GM19452 (cell line): ENCODE data around the gene SLC9A5.
A peak's percentile ranks its signal among the peaks of the same experiment; 100 is the strongest.

Experiments used
- ATAC-seq: cut with Tn5 transposase; IDR thresholded peaks from one replicate; pipeline ENCODE4 v1.9.1; 2021; ENCODE audit not compliant: unreplicated experiment

Gene SLC9A5

GRCh38 chr16:67238278-67238575, 10.6 kb upstream of the SLC9A5 start:
- ATAC-seq: no peak

- ATAC-seq: no peak
Observed at GRCh38 chr16:67238806-67239470, 9.8 kb upstream of the SLC9A5 start.

DNA sequence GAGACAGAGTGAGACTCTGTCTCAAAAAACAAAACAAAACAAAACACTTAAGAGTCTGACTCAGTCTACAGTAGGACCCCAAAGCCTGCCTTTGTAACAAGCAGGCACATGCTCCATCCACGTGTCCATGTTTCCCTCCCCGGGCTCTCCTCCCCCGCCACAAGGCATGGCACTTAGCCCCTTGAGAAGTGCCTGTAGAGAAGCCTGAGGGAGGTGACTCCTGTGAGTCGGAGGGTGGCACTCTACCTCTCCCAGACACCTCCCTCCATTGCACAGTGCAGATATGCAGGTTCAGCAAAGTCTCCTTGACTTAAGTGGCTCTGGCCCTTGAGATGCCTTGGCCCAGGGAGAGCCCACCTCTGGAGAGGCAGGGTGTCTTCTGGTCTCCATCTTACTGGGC, 8.3 kb upstream of the SLC9A5 start:
- ATAC-seq: no peak

DNA sequence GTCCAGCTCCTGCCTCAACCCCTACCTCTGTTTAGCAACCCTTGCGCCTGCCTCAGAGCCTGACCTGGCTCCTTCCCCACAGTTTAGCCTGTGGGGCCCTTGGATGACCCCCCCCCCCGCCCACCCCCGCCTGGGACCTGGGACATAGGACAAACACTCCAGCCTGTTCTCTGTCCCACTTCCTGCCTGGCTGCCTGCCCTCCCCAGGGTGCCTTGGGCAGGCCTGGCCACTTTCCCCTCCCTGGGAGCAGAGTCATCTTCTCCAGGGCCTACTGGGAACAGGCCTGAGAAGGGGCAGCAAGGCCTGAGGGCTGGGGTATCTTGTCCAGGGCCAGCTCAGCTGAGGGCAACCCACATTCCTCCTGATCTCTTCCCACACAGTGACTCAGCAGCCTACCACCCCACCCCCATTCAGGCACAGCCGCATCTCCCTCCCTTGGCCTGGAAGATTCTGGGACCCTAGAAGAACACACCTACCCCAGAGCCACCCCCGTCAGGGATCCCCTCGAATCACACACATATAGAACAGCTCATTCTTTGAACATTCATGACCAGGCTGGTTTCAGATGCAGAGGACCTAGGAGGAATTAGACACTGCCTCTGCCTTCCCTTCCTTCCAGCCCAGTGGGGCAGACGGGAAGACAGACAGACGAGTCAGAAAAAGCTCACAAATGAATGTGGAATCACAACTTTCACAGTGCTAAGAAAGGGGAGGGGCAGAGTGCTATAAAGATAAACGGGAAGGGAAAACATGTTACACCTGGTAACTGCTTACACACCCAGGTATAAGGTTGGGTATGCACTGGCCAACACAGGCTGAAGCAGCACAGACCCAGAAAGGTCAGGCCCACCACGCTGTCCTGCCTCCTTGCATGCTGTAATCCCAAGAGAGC, 7.5 kb upstream of the SLC9A5 start:
- no peak for ATAC-seq

GRCh38 chr16:67242138-67242730, 6.5 kb upstream of the SLC9A5 start:
- no peak for ATAC-seq

DNA sequence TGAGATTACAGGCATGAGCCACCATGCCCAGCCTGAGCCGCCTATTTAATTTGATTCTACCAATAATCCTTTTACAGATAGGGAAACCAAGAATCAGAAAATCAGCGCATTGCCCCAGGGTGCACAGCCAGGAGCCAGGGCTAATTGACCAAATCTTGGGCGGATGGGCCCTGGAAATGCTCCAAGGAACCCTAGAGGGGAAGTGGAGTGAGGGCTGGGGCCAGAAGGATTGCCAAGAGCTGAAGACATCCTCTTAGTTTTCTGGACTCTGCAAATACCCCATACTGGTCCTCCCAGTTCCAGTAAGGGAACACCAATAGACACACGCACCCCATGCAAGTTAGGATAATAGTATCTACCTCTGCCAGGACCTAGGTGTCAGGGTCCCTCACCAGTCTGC, 5.3 kb upstream of the SLC9A5 start:
- no peak for ATAC-seq

GRCh38 chr16:67244387-67245185, 4.2 kb upstream of the SLC9A5 start:
- ATAC-seq: peak; percentile 57

GRCh38 chr16:67245186-67245585, 3.6 kb upstream of the SLC9A5 start:
- no peak for ATAC-seq

GRCh38 chr16:67245674-67246080, 3.1 kb upstream of the SLC9A5 start:
- ATAC-seq: no peak

DNA sequence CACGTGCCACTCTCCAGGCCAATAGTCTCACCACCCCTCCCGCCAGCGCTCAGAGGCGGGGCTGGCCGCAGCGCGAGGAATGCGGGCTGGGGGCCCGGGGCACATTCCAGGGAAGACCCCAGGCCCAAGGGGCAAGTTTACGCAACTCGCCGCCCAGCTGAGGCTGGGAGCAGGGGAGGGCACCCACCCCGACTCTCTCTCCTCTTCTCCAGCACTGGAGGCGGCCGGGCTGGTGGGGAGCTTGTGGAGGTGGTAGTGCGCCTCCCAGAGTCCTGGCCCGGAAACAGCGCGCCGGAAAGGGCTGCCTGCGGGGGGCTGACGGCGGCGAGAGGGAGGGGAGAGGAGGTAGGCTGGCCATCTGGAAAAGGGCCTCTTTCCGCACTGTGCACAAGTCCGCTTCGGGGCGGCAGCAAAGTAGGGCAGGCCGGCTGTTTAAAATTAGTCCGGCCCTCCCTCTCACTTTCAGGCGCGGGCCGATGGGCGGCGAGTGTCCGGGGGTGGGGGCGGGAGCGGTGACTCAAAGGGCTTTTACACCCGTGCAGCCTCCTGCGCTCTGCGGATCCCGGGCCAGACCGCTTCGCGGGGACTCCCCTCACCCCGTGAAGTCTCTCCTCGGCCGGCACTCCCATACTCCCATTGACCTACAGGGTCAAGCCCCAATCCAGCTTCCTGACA, 2.6 kb upstream of the SLC9A5 start:
- no peak for ATAC-seq

GRCh38 chr16:67246756-67247191, 2.0 kb upstream of the SLC9A5 start:
- ATAC-seq: no peak

DNA sequence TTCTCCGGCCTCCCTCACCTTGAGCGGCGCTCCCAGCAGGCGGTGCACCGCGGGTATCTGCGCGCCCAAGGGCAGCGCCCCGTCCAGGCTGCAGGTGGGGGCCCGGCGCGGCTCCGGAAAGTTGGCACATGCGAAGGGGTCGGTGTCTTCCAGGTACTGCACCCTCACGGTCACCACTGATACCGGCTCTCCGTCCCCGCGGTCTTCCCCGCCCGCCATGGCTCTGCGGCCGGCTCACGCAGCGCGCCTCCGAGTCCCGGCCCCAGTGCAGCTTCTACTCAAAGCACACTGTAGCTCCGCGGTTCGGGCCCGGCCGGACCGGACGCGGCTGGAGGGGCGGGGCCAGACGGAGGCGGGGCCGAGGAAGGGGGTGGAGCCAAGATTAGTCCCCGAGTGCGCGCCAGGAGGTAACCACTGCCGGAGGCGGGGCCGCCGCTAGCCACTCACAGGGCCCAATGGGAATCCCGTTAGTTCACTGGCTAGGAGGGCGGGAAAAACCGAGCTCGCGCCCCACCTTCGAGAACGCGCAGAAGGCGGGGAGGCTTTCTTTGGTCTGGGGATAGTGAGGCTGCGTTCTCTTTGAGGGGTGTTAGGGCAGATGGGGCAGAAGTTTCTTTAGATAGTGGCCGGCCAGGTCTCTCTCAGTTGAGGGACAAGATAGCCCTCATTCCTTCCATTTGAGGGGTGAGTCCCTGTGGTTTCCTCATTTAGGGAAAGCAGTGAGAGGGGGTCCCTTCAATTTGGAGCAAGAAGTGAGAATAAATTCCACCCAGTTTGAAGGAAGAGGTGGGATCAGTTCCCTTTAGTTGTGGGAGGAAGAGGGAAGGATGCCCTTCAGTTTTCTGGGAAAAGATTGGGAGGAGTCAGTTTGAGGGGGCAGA, 1.3 kb upstream of the SLC9A5 start, which contains the start of gene FHOD1:
TSS of gene FHOD1 (minus strand) at position 290 of the 881 bp plus-strand sequence. CDS start at position 219, 71 bp downstream.
- ATAC-seq: peak; percentile 54

GRCh38 chr16:67248073-67248400, 742 bp upstream of the SLC9A5 start:
- ATAC-seq: no peak

DNA sequence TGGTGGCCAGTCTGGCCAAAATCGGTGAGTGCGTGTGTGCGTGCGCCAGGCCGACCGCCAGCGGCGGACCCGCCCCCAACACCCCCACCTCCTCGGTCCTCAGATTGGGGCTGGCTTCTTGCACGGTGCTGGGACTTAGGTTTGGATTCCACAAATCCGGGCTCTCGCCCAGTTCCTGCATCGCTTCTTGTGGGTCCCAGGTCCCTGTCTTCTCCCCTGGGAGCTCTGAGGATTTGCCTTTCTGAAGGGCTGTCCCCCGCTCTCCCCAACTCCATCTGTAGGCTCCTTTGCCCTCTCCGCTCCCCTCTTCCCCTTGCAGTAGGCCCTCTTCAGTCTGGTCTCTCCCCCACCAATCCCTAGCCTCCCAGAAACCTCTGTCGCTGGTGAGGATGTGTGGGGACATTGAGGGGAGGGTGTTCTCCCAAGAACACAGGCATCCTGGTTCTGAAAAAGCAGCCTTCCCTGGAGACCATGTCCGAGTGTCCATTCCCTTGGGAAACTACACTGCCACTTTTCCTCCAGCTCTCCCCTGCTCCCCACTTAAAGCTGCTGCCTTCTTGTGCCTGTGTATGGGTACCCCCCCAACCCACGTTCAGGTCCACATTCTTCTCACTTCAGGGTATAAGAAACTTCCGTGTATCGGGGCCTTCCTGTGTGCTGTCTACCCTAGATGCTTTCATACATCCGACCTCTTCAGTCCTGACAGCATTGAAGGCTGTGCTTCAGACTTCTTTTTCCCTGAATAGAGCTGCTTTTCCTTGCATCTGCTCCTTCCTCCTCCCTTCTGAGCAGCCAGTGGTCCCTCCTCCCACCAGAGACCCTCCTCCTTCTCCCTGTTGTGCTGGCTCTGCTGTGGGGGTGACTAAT, 632 bp downstream of the SLC9A5 start:
- no peak for ATAC-seq

GRCh38 chr16:67250045-67250327, 1.2 kb downstream of the SLC9A5 start:
- ATAC-seq: no peak

DNA sequence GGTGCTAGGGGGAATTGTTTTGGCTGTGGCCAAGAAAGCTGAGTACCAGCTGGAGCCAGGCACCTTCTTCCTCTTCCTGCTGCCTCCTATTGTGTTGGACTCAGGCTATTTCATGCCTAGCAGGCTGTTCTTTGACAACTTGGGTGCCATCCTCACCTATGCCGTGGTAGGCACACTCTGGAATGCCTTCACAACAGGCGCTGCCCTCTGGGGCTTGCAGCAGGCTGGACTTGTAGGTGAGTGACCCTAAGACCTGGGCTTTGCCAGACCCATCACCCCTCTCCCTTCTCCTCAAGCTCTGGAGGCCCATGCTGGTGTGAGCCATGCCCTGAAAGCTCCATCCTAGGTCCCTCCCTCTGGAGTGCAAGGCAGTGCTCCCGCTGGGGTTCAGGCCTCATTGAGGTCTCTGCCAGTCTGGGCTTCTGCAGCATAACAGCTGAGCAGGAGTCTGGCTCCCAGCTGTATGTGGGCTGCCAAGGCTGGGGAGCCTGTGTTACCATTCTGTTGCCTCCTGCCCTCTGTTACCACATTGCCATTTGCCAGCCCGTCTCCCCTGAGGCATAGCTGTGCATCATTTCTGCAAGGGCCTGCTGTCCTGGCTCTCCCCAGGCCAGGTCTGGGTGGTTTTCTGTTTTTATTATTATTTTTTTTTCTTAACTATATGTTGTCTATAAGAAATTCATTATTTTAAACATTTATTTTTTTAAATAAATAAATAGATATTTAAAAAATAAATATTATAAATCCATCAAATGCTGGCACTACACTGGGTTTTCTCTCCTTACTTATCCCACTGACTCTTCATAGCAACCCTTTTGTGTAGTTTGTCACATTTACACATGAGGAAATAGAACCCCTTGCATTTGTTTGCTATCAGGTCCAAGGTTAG, 4.1 kb downstream of the SLC9A5 start:
- no peak for ATAC-seq

- ATAC-seq: no peak
Observed at GRCh38 chr16:67254801-67255552, 6.2 kb downstream of the SLC9A5 start.
